H1 (cell line): Measurements from ENCODE around the gene PLXNB1. TPM values are rescaled to one million over a fixed set of nuclear protein-coding genes. Genes with fewer than 3 reads are reported as not detected.

Experiments used
- ATF3 ChIP-seq: IDR thresholded peaks from 2 replicates; pipeline ENCODE4 v1.6.1; 2011; ENCODE audit warnings: low read depth, mild to moderate bottlenecking, low read length; ENCODE audit not compliant: insufficient read depth
- CHD1 ChIP-seq: IDR thresholded peaks from 2 replicates; pipeline ENCODE4 v1.6.1; 2012; ENCODE audit warnings: low read depth, low read length, improper control_type of control experiment
- MAFK ChIP-seq: IDR thresholded peaks from 2 replicates; pipeline ENCODE4 v1.6.1; 2012; ENCODE audit warnings: low read depth, mild to moderate bottlenecking, improper control_type of control experiment, low read length
- SIN3A ChIP-seq, 2 experiments: IDR thresholded peaks in 1 of 2; conservative IDR thresholded peaks in 1 of 2; 2 replicates each; pipeline ENCODE4 v1.6.1; 2011 to 2012; ENCODE audit warnings: low read length in 2 of 2, improper control_type of control experiment in 1 of 2, low read depth in 1 of 2, mild to moderate bottlenecking in 1 of 2
- SP2 ChIP-seq: IDR thresholded peaks from 2 replicates; pipeline ENCODE4 v1.6.1; 2012; ENCODE audit warnings: mild to moderate bottlenecking, low read length, inconsistent platforms
- polyA plus RNA-seq, 7 experiments: library from polyadenylated mRNA; depleted of rRNA in 3 of 7; stranded (reverse) in 5 of 7; unstranded in 2 of 7; fragments of >200 nt in 5 of 7; fragments of 200-250 nt in 2 of 7; gene quantifications; 1 replicate in 5 of 7; 2 replicates in 1 of 7; 4 replicates in 1 of 7; pipeline versions ENCODE4 v1.2.1 to v1.2.3, GENCODE V29; 2011 to 2013; ENCODE audit warnings: missing spikeins in 2 of 7, mixed read lengths in 2 of 7
- total RNA-seq: library from RNA; stranded (reverse); fragmentation: NEBNext Ultra II Directional; extraction: Animal tissue kit (Norgen Biotek cat#: 25700); gene quantifications from 2 replicates; pipeline ENCODE4 v1.2.1, GENCODE V29; 2021

Gene PLXNB1
- total and polyA plus RNA-seq, 2 of the 8 experiments (the other 6 are each of a cell fraction or from before 2014, with no cell fraction given) = 109 to 114 TPM

- TF ChIP-seq SIN3A (conservative IDR thresholded peaks at IDR 0.05 in 1 of 2, IDR thresholded peaks at IDR 0.05 in 1 of 2; ENCODE audit: low read depth in 1 of 2, low read length in 2 of 2) (no peak), MAFK (no peak), CHD1 (no peak), ATF3 (no peak), SP2 (no peak)
Measured at GRCh38 chr3:48470286-48470685, 40.4 kb upstream of the PLXNB1 start (continued).
